DND-41 (cell line): ENCODE results near the gene DYNLT1.

ENCODE experiments used
- ATAC-seq: fragments of 200-7000 bp; cut with Tn5 transposase; 3 replicates; pipeline ENCODE4 v1.9.1; 2021; ENCODE audit warnings: low read depth; ENCODE audit not compliant: insufficient read depth
- DNase-seq: peaks from one replicate; pipeline ENCODE4 v3.0.0-alpha.2; 2020
- H2AFZ ChIP-seq: 2 replicates; pipeline ENCODE4 v1.6.0; 2012; ENCODE audit warnings: low read depth, low read length
- H3K27ac ChIP-seq: 2 replicates; pipeline ENCODE4 v1.5.1; 2012; ENCODE audit warnings: low read length, inconsistent platforms
- H3K27me3 ChIP-seq: fragments of 200-600 bp; sonication (generic); 2 replicates; pipeline ENCODE4 v1.6.0; 2012; ENCODE audit warnings: low read length, mild to moderate bottlenecking, inconsistent platforms; ENCODE audit not compliant: insufficient read depth, poor library complexity
- H3K36me3 ChIP-seq: 2 replicates; pipeline ENCODE4 v1.5.1; 2012; ENCODE audit warnings: low read length, inconsistent platforms; ENCODE audit not compliant: insufficient read depth
- H3K4me1 ChIP-seq: 2 replicates; pipeline ENCODE4 v1.5.1; 2012; ENCODE audit warnings: mild to moderate bottlenecking, low read length; ENCODE audit not compliant: insufficient read depth
- H3K4me2 ChIP-seq: 2 replicates; pipeline ENCODE4 v1.6.0; 2012; ENCODE audit warnings: mild to moderate bottlenecking, moderate library complexity, low read length, inconsistent platforms; ENCODE audit not compliant: insufficient read depth
- H3K4me3 ChIP-seq, 2 experiments: fragments of 200-600 bp in 1 of 2; shearing (Covaris generic) in 1 of 2; 2 replicates each; pipeline ENCODE4 v1.5.1; 2012 to 2016; ENCODE audit warnings: inconsistent platforms in 2 of 2, low read length in 2 of 2, mild to moderate bottlenecking in 2 of 2, low read depth in 1 of 2, moderate library complexity in 1 of 2
- H3K79me2 ChIP-seq: 2 replicates; pipeline ENCODE4 v1.6.0; 2012; ENCODE audit warnings: low read length, inconsistent platforms; ENCODE audit not compliant: insufficient read depth
- H3K9ac ChIP-seq: 2 replicates; pipeline ENCODE4 v1.6.0; 2012; ENCODE audit warnings: low read depth, mild to moderate bottlenecking, inconsistent platforms, low read length, moderate library complexity
- H3K9me3 ChIP-seq: 2 replicates; pipeline ENCODE4 v1.5.1; 2012; ENCODE audit warnings: low read length, moderate library complexity, mild to moderate bottlenecking, inconsistent platforms; ENCODE audit not compliant: insufficient read depth, severe bottlenecking
- H4K20me1 ChIP-seq: 2 replicates; pipeline ENCODE4 v1.6.0; 2012; ENCODE audit warnings: low read length; ENCODE audit not compliant: insufficient read depth
- CTCF ChIP-seq: IDR thresholded peaks from 2 replicates; pipeline ENCODE4 v1.5.1; 2012; ENCODE audit warnings: borderline replicate concordance, low read length, moderate library complexity, mild to moderate bottlenecking; ENCODE audit not compliant: poor library complexity, severe bottlenecking; ENCODE audit errors: extremely low read depth
- EZH2 ChIP-seq: IDR thresholded peaks from 3 replicates; pipeline ENCODE4 v1.6.1; 2012; ENCODE audit warnings: borderline replicate concordance, low read depth, mild to moderate bottlenecking, moderate library complexity, low read length, inconsistent platforms; ENCODE audit not compliant: severe bottlenecking

DYNLT1 gene

DNA sequence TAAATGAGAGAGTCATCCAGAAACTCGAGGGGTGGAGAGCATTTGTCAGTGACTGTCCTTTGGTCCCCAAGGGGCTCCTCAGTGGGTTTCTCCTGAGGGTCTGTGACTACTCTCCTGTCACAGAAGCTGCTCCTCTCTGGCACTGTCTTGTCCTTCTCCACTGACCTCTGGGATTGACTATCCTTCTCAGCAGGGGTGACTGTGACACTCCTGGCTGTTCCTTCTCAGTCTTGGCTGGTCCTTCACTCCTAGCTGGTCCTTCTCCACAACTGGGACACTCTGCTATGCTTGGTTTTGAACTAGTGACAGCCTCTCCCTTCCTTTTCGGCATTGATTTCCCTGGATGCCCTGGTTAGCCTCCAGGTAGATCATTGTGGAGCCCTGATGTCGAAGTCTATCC is 33.5 kb downstream of the DYNLT1 start:
- H3K9me3 ChIP-seq = no peaks in the 10 kb centered on the region
- H3K4me1 ChIP-seq = no peaks in the 10 kb centered on the region

DNA sequence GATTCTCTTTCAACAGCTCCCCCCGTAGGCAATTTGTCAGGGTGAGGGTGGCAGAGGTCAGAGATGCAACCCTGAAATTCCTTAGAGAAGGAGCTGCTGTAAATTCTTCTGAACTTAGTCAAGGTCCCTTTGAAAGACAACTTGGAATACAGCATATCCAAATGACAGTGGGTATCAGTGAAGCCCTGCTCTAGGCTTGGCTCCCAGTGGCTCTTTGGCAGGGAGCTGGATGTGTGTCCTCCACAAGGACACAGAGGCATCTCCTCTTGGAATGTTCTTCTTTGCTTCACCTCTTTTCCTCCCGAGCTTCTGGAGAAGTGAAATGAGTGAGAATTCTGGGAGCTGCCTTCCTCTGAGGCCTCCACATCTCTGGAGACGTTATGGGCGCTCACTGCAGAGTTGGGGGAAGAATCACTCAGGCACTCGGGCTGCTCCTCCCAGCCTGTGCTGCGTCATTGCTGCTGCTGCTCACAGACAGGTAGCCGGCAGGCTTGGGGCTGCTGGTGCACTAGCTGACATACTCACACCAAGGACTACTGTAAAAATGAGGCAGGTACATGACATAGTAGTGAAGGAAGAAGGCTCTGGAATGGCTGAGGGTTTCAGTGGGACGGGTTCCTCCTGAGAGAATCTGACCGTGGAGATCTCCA is 34.1 kb downstream of the DYNLT1 start:
- H3K27ac ChIP-seq = no peak overlapping the region

More for the DNA sequence above, 33.5 kb downstream of the DYNLT1 start:
- Histone ChIP-seq H2AFZ (no peak overlapping the region), H3K4me2 (no peak overlapping the region), H3K27me3 (no peaks in the 10 kb centered on the region), H3K36me3 (peaks cover 83% of the 10 kb centered on the region), H3K4me3 (no peak overlapping the region), H3K79me2 (no peaks in the 10 kb centered on the region), H3K27ac (no peak overlapping the region), H4K20me1 (no peaks in the 10 kb centered on the region), H3K9ac (no peak overlapping the region)
- ATAC-seq (no peak), DNase-seq (no peak)
- TF ChIP-seq CTCF (no peak), EZH2 (no peak)

DNA sequence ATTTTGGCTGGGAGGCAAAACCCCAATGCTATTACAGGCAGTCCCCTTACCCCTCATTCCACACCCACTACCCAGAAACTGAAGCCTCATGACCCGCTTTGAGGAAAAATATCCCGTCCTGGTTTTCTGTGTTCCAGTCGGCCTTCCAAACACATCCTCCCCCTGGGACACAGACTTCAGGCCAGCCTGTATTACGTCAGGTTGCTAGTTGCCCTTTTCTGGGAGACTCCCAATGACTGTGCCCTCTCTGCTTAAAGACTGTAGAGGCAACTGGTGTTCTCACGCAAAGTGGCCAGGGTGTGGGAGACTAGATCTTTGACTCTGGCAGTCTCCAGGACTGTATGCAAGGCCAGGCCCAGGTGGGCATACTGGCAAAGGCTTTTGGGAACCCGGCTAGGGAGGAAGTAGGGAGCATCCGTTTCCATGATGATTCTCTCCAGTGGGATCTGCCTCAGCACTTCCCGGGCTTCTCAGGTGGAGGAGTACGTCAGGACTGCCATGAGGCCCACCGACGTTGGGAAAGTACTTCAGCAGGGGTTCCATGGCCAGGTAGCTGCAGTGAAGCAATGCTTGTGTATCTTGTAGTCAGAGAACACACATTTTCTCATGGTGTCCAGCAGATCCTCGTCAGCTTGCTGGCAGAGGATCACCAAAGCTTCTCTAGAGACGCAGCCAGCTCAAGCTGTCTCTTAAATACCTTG is 34.9 kb downstream of the DYNLT1 start:
- Histone ChIP-seq H3K4me2 (no peak overlapping the region), H3K4me1 (no peaks in the 10 kb centered on the region), H2AFZ (no peak overlapping the region), H3K27me3 (no peaks in the 10 kb centered on the region), H3K9me3 (no peaks in the 10 kb centered on the region), H3K9ac (no peak overlapping the region), H3K79me2 (no peaks in the 10 kb centered on the region), H3K27ac (no peak overlapping the region), H3K4me3 (no peak overlapping the region), H3K36me3 (peaks cover 90% of the 10 kb centered on the region), H4K20me1 (no peaks in the 10 kb centered on the region)
- DNase-seq (no peak), ATAC-seq (no peak)
- TF ChIP-seq EZH2 = no peak
- no peak for TF ChIP-seq CTCF

More for the DNA sequence above, 34.1 kb downstream of the DYNLT1 start:
- Histone ChIP-seq H3K79me2 (no peaks in the 10 kb centered on the region), H3K9ac (no peak overlapping the region), H3K4me1 (no peaks in the 10 kb centered on the region), H3K4me2 (no peak overlapping the region), H2AFZ (no peak overlapping the region), H3K27me3 (no peaks in the 10 kb centered on the region), H3K9me3 (no peaks in the 10 kb centered on the region), H3K4me3 (no peak overlapping the region), H4K20me1 (no peaks in the 10 kb centered on the region), H3K36me3 (peaks cover 89% of the 10 kb centered on the region)
- ATAC-seq = no peak
- no peak for TF ChIP-seq EZH2
- no peak for TF ChIP-seq CTCF
- DNase-seq = no peak
